Activated naive CD8-positive, alpha-beta T cell treated with anti-CD3 and anti-CD28 coated beads, Interleukin-2, amount 50 U/mL, for 24 hours (primary cell): ENCODE results near the gene ATF6B.
"Not testable (repeated sequence)": the region's sequence is repeated elsewhere in the genome, so short reads cannot be mapped to it uniquely, and the experiment has no call there.

ENCODE experiments used
- ATAC-seq: fragments of 150-1000 bp; cut with Tn5 transposase; one replicate; pipeline ENCODE4 v1.10.0; 2021
- DNase-seq: peaks from one replicate; pipeline ENCODE4 v3.0.0; 2021
- H3K27ac Mint-ChIP-seq: one replicate; pipeline ENCODE4 v1.8.0; 2021; ENCODE audit warnings: mild to moderate bottlenecking, mixed read lengths
- H3K27me3 Mint-ChIP-seq: one replicate; pipeline ENCODE4 v1.8.0; 2021; ENCODE audit warnings: mixed read lengths
- H3K36me3 Mint-ChIP-seq: one replicate; pipeline ENCODE4 v1.8.0; 2021; ENCODE audit warnings: low read depth, mixed read lengths
- H3K4me1 Mint-ChIP-seq: one replicate; pipeline ENCODE4 v1.8.0; 2021; ENCODE audit warnings: mixed read lengths
- H3K4me3 Mint-ChIP-seq: one replicate; pipeline ENCODE4 v1.8.0; 2021; ENCODE audit warnings: mild to moderate bottlenecking, moderate library complexity, mixed read lengths
- H3K9me3 Mint-ChIP-seq: one replicate; pipeline ENCODE4 v1.8.0; 2021; ENCODE audit warnings: mixed read lengths

The ATF6B gene

DNA sequence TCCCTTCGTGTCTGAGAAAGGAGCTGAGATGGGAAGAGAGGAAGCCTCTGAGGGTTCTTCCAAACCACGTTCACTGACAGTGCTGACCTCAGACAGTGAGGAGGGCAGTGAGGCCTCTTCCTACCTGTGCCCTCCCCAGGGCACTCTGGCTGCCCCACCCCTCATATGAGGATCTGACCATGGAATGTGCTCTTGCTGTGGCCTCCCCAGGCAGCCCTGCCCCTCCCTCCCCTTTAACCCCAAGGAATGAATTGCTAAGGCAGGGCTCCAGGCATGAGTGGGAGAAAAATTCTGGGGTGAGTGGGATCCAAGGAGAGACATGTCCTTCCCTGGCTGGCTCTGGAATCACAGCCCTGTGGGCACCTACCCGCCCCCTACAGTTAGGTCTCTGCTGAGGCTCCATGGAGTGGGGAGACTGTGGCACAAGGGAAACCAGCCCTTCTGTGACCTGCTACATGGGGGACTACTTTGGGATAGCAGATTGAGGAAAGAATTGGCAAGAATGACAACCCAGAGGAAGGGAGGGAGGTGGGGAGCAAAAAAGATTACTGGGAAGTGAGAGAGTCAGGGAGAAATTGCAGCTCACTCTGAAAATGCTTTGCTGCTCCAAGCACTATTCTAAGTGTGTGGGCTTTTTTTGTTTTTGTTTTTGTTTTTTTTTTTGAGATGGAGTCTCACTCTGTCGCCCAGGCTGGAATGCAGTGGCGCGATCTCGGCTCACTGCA is 48.3 kb downstream of the ATF6B start:
- Mint-ChIP-seq H3K9me3 (no peaks in the 10 kb centered on the region), H3K27me3 (peaks cover 22% of the 10 kb centered on the region), H3K36me3 (no peaks in the 10 kb centered on the region)

DNA sequence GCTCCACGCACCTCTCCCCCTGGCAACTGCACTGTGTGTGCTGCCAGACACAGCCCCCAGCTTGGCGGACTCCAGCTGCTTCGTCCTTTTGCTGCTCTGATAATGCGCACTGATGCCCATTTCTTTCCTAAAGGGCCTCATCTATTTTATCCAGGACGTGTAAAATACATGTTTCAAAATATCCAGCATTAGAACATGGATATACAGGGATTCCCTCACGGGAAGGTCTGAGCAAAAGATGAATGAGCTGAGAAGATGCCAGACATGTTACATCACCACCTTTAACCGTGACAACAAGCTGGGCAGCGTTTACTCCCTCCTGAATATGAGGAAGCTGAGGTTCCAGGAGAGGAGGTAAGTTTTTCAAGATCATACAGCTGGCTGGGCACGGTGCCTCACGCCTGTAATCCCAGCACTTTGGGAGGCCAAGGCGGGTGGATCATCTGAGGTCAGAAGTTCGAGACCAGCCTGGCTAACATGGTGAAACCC is 51.7 kb downstream of the ATF6B start:
- no peaks in the 10 kb centered on the region for H3K36me3 Mint-ChIP-seq

More for the DNA sequence above, 48.3 kb downstream of the ATF6B start:
- Mint-ChIP-seq H3K4me3 (no peak overlapping the region), H3K4me1 (no peaks in the 10 kb centered on the region), H3K27ac (no peak overlapping the region)
- no peak for DNase-seq
- ATAC-seq = no peak

DNA sequence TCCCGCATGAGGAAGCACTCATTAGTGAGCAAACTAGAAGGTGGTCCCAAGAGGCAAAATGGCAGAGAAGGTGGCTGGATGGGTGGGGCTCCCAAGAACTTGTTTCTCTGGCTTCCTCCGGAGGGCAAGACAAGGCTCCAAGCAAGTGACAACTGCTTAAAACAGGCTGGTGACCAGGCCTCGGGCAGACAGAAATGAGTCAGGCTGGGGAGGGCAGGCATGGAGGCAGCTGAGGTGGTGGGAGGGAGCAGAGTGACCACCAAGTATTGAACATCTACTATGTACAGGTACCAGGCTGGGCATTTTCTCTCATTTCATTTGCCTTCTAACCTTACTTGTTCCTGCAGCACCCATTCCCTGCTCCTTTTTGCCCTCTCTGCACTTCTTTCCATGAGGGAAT is 52.3 kb downstream of the ATF6B start:
- ATAC-seq = no peak
- Mint-ChIP-seq H3K36me3 (no peaks in the 10 kb centered on the region), H3K27ac (no peak overlapping the region), H3K27me3 (peaks cover 4% of the 10 kb centered on the region), H3K4me3 (no peak overlapping the region), H3K4me1 (no peaks in the 10 kb centered on the region), H3K9me3 (no peaks in the 10 kb centered on the region)
- DNase-seq = no peak

More for the DNA sequence above, 51.7 kb downstream of the ATF6B start:
- Mint-ChIP-seq H3K27me3 (peaks cover 4% of the 10 kb centered on the region), H3K27ac (no peak overlapping the region), H3K4me1 (no peaks in the 10 kb centered on the region), H3K4me3 (no peak overlapping the region), H3K9me3 (no peaks in the 10 kb centered on the region)
- ATAC-seq = no peak
- no peak for DNase-seq

DNA sequence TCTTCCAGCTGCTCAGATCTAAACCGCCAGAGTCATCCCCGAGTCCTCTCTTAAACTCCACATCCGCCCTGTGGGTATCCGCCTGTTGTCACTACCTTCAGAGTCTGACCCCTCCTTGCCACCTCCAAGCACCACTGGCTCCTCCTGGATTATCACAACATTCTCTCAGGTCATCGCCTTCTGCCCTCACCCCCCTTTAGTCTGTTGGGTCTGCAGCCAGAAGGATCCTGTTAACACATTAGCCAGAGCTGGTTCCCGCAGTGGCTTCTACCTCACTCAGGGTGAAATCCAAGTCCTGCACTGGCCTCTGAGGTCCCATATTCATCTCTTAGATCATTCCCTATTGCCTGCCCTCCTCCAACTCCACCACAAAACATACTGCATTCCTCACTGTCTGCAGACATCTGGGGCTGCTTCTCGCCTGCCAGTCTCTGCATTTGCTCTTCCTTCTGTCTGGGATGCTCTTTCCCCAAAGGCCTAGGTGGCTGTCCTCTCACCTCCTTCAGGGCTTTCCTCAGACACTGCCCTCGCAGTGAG is 53.0 kb downstream of the ATF6B start:
- Mint-ChIP-seq H3K4me1 (no peaks in the 10 kb centered on the region), H3K27ac (no peak overlapping the region), H3K4me3 (no peak overlapping the region), H3K36me3 (no peaks in the 10 kb centered on the region), H3K27me3 (peaks cover 4% of the 10 kb centered on the region), H3K9me3 (no peaks in the 10 kb centered on the region)
- ATAC-seq (no peak), DNase-seq (no peak)

DNA sequence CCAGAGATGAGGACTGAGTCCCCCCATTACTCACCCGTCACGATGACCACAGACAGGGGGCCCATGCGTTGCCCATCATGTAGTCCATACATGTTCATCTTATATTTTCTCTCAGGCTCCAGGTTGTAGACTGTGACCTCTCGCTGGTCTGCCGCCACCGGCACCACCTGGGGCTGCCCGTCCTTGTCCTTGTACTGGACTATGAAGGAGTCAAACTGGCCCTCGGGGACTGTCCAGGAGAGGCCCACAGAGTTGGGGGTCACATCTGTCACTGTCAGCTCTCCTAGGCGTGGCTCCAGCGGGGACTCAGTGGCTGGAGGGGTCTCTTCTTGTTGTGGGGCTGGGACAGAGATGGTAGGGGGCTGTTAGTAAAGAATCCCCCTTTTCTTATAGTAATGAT is 54.4 kb downstream of the ATF6B start:
- DNase-seq (no peak), ATAC-seq (no peak)
- H3K27ac Mint-ChIP-seq = no peak overlapping the region
- no peaks in the 10 kb centered on the region for H3K36me3 Mint-ChIP-seq
- peaks cover 2% of the 10 kb centered on the region for H3K27me3 Mint-ChIP-seq
- H3K4me3 Mint-ChIP-seq = no peak overlapping the region
- no peaks in the 10 kb centered on the region for H3K9me3 Mint-ChIP-seq
- H3K4me1 Mint-ChIP-seq = no peaks in the 10 kb centered on the region

DNA sequence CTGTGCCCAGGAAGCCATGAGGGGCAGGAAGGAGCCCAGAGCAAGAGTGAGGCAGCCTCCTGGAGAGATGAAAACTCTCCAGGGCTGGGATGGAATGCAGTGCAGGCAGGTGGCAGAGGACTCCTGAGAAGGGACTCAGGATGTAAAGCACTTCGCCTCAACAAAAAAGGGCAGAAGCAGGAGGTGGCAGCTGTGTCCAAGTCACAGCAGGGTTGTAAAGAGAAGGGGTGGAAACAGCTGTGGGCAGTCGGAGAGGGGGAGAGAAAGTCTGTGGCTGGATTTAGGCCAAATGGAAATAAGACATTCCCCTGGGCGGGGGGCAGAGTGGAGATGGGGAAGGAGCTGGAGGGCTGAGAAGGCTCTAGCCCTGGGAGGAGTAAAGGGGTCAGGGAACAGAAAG is 54.9 kb downstream of the ATF6B start:
- Mint-ChIP-seq H3K4me3 (no peak overlapping the region), H3K27me3 (peaks cover 2% of the 10 kb centered on the region), H3K9me3 (no peaks in the 10 kb centered on the region), H3K27ac (no peak overlapping the region), H3K36me3 (no peaks in the 10 kb centered on the region), H3K4me1 (no peaks in the 10 kb centered on the region)
- ATAC-seq (no peak), DNase-seq (no peak)

DNA sequence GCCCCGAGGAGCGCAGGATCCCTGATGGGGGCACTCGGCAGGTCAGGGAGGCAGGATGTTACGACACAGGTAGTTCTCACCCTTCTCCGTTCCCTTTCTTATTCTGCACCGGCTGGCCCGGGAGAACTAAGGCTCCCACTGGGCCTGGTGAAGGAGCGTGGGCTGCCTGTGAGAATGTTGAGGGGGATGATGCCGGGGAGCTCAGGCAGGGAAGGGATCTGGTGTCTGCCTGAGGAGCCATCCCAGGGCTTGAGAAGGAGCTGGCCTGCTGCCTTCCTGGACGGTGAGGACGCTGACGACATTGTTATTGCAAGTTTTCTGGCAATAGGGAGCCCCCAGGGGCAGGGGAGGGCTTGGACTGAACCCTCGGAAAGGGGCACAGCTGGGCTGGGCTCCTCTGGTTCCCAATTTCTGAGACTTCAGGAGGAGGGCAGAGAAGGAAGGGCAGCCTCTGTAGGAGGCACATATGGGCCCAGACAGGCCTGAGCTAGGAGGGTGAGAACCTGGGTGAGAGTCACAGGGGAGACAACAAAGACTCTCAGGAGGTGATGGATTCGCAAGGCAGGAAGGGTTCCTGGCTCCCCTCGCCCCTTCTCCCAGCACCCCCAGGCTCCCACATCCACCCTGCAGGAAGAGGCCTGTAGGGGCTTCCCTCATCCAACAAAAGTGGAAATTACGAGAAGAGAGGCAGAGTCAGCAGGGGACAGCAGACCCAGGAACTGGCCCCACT is 57.1 kb downstream of the ATF6B start:
- DNase-seq (no peak), ATAC-seq (no peak)
- H3K9me3 Mint-ChIP-seq = no peaks in the 10 kb centered on the region
- no peaks in the 10 kb centered on the region for H3K36me3 Mint-ChIP-seq
- no peak overlapping the region for H3K27ac Mint-ChIP-seq
- no peak overlapping the region for H3K4me3 Mint-ChIP-seq
- peaks cover 2% of the 10 kb centered on the region for H3K27me3 Mint-ChIP-seq
- H3K4me1 Mint-ChIP-seq = no peaks in the 10 kb centered on the region

DNA sequence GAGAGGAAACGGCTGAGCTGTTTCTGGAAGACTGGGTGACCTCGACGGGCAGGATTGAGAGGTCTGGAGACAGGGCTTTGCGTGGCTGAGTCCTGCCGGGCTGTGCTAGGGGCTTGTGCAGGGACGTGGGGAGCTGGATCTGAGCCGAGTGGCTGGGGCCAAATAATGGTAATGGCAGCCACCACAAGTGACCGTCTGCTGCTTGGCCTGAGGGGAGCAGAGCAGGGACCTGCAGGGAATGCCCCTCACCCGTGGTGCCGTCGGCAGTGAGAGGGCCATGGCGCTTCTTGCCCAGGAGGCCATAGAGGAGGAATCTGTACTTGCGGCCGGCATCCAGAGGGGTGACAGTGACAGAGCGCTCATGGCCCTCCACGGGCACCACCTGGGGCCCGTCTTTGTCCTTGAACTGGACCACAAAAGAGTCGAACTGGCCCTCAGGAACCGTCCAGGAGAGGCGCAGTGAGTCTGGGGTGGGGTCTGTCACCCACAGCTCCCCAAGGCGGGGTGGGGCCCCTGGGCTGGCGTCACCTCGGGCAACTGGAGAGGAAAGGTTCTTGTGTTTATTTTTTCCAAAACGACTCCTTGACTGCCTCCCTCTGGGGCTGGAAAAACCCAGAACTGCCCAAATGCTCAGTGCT is 58.0 kb downstream of the ATF6B start:
- DNase-seq = no peak
- Mint-ChIP-seq H3K4me3 (no peak overlapping the region), H3K4me1 (no peaks in the 10 kb centered on the region), H3K27ac (no peak overlapping the region), H3K9me3 (no peaks in the 10 kb centered on the region), H3K36me3 (no peaks in the 10 kb centered on the region), H3K27me3 (peaks cover 2% of the 10 kb centered on the region)
- no peak for ATAC-seq

DNA sequence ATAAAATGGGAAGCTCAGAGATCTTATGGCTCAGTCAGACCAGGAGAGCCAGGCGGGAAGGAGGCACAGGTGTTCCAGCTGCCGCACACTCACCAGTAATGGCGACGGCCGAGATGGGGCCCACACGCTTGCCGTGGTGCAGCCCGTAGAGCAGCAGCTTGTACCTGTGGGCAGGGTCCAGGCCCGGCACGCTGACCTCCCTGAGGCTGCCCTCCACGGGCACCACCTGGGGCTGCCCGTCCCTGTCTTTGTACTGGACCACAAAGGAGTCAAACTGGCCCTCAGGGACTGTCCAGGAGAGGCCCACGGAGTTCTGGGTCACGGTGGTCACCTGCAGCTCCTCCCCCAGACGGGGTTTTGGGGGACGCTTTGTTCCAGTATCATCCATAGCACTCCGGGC is 58.6 kb downstream of the ATF6B start:
- peaks cover 2% of the 10 kb centered on the region for H3K27me3 Mint-ChIP-seq
- H3K36me3 Mint-ChIP-seq = no peaks in the 10 kb centered on the region
- H3K27ac Mint-ChIP-seq = no peak overlapping the region
- ATAC-seq (no peak), DNase-seq (no peak)
- no peaks in the 10 kb centered on the region for H3K4me1 Mint-ChIP-seq
- H3K9me3 Mint-ChIP-seq = no peaks in the 10 kb centered on the region
- no peak overlapping the region for H3K4me3 Mint-ChIP-seq

DNA sequence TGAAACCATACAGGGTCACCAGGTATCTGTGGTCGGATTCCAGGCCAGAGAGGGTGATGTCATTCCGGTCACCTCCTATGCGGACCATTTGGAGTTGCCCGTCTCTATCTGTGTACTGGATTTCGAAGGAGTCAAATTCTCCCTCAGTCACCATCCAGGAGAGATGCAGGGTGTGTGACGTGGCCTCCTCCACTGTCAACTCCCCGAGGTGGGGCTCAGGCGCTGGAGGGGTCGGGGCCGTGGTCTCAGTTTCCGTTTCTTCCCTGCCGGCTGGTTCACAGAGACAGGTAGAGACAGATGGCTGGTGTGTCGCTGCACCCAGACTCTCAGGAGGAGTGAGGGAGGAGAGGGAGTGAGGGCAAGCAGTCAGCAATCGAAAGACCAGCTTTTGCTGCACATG is 59.2 kb downstream of the ATF6B start:
- no peak overlapping the region for H3K4me3 Mint-ChIP-seq
- H3K27me3 Mint-ChIP-seq = peaks cover 2% of the 10 kb centered on the region
- ATAC-seq = no peak
- DNase-seq = no peak
- H3K9me3 Mint-ChIP-seq = no peaks in the 10 kb centered on the region
- H3K36me3 Mint-ChIP-seq = no peaks in the 10 kb centered on the region
- no peak overlapping the region for H3K27ac Mint-ChIP-seq
- H3K4me1 Mint-ChIP-seq = no peaks in the 10 kb centered on the region

DNA sequence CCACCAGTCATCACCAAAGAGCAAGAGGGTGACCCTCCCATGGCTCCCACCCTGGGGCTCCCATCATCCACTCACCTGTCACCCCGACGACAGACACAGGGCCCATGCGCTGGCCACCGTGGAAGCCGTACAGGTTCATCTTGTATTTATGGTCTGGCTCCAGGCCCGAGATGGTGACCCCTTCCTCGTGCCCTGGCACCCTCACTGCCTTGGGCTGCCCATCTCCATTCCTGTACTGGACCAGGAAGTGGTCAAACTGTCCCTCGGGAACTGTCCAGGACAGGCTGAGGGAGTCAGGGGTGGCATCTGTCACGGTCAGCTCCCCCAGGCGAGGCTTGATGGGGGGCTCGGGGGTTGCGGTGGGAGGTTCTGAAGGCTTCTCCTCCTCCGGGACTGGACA is 59.7 kb downstream of the ATF6B start:
- H3K36me3 Mint-ChIP-seq, ATAC-seq, H3K9me3 Mint-ChIP-seq, DNase-seq, H3K4me3 Mint-ChIP-seq, H3K4me1 Mint-ChIP-seq, H3K27me3 Mint-ChIP-seq, H3K27ac Mint-ChIP-seq: not testable (repeated sequence)

DNA sequence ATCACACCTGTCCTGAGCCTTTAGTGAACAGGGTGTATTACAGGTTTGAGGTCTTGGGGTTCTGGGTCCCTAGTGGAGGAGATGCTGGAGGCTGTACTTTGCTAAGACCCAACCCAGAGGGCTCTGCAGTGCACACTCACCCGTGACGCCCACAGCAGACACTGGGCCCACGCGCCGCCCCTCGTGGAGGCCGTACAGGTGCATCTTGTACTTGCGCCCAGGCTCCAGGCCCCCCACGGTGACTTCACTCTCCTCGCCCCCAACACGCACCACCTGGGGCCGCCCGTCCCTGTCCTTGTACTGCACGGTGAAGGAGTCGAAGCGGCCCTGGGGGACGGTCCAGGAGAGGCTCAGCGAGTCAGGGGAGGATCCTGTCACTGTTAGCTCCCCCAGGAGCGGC is 60.5 kb downstream of the ATF6B start:
- H3K36me3 Mint-ChIP-seq, DNase-seq: not testable (repeated sequence)

More for the DNA sequence above, 60.5 kb downstream of the ATF6B start:
- H3K27me3 Mint-ChIP-seq, H3K4me1 Mint-ChIP-seq, ATAC-seq, H3K27ac Mint-ChIP-seq, H3K4me3 Mint-ChIP-seq, H3K9me3 Mint-ChIP-seq: not testable (repeated sequence)
